ENCODE results near the gene ACYP2.
"Not testable (repeated sequence)": the region's sequence is repeated elsewhere in the genome, so short reads cannot be mapped to it uniquely, and the experiment has no call there.

ACYP2 gene

GRCh38 chr2:54115284-54116137, at the start of gene ACYP2:
Gene ACYP2, plus strand, starts transcription at chr2:54115615.
- DNase-seq: peak; percentile 92

GRCh38 chr2:54065891-54066290, 49.5 kb upstream of the ACYP2 start:
- DNase-seq: no peak

GRCh38 chr2:54067851-54068375, 47.5 kb upstream of the ACYP2 start:
- no peak for DNase-seq

- not testable (repeated sequence) for DNase-seq
These were observed 42.9 kb upstream of the ACYP2 start for GRCh38 chr2:54072483-54072882.

- no peak for DNase-seq
These were observed 41.6 kb upstream of the ACYP2 start for GRCh38 chr2:54073796-54074195.

GRCh38 chr2:54074606-54075341, 40.6 kb upstream of the ACYP2 start:
- no peak for DNase-seq

GRCh38 chr2:54076586-54076985, 38.8 kb upstream of the ACYP2 start:
- no peak for DNase-seq

- DNase-seq: no peak
These were observed 38.1 kb upstream of the ACYP2 start for GRCh38 chr2:54077088-54077900.

GRCh38 chr2:54079331-54079730, 36.1 kb upstream of the ACYP2 start:
- no peak for DNase-seq

- no peak for DNase-seq
These were observed 33.8 kb upstream of the ACYP2 start for GRCh38 chr2:54081574-54081973.

- DNase-seq: no peak
These were observed 32.4 kb upstream of the ACYP2 start for GRCh38 chr2:54083021-54083420.

- no peak for DNase-seq
These were observed 32.0 kb upstream of the ACYP2 start for GRCh38 chr2:54083445-54083844.

- no peak for DNase-seq
These were observed 30.8 kb upstream of the ACYP2 start for GRCh38 chr2:54084600-54084999.

GRCh38 chr2:54085069-54085468, 30.3 kb upstream of the ACYP2 start:
- no peak for DNase-seq

GRCh38 chr2:54086157-54086556, 29.3 kb upstream of the ACYP2 start:
- no peak for DNase-seq

- no peak for DNase-seq
These were observed 27.2 kb upstream of the ACYP2 start for GRCh38 chr2:54088191-54088634.

GRCh38 chr2:54088719-54089118, 26.7 kb upstream of the ACYP2 start:
- no peak for DNase-seq

- DNase-seq: no peak
These were observed 24.8 kb upstream of the ACYP2 start for GRCh38 chr2:54090521-54091117.

GRCh38 chr2:54092940-54093339, 22.5 kb upstream of the ACYP2 start:
- no peak for DNase-seq

GRCh38 chr2:54095406-54095805, 20.0 kb upstream of the ACYP2 start:
- DNase-seq: not testable (repeated sequence)

- DNase-seq: not testable (repeated sequence)
These were observed 19.3 kb upstream of the ACYP2 start for GRCh38 chr2:54096141-54096540.

GRCh38 chr2:54097124-54097523, 18.3 kb upstream of the ACYP2 start:
- DNase-seq: no peak

GRCh38 chr2:54099370-54099769, 16.0 kb upstream of the ACYP2 start:
- DNase-seq: no peak

Measured in NCI-H1092 (cell line).